HG03139 (cell line): Measurements from ENCODE around the gene OR52L1.
"Not testable (repeated sequence)": the region's sequence is repeated elsewhere in the genome, so short reads cannot be mapped to it uniquely, and the experiment has no call there.

Experiments
- ATAC-seq: cut with Tn5 transposase; IDR thresholded peaks from one replicate; pipeline ENCODE4 v1.9.1; 2021; ENCODE audit not compliant: unreplicated experiment

Gene OR52L1

GRCh38 chr11:5986885-5987284, at the start of gene OR52L1:
TSS of gene OR52L1 (minus strand) at chr11:5986985. CDS start at chr11:5986930, 55 bp downstream.
- ATAC-seq = no peak

DNA sequence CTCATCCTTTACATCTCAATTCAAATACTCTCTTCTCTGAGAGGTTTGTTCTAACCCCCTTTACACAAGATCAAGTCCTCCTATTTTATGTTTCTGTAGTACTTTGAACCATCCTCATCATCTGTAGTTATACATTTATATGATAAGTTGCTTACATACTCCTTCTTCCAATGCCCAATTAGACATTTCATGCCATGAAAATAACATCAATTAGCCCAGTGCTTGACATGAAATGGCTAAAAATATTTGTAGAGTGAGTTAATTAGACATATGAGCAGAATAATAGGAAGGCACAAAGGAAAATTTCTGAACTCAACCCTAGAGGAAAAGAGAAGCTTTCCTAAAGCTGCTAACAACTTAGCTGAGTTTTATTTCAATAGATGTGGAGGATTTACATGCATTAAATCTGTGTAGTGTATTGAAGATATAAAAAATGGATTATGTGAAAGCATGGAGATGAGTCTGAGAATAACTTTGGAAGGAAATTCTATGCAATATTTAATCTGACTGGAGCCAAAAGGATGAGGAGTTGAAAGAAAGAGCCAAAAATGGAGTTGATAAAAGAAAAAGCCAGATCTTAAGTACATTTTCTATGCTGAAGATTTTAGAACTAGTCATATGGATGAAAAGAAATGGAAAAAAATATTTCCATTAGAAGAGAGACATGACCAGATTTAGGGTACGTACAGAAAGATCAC, 44.1 kb upstream of the OR52L1 start, which contains the start of gene OR56A1:
TSS of gene OR56A1 (minus strand) at position 51 of the 698 bp plus-strand sequence. CDS start 3,066 bp downstream, outside the sequence.
- ATAC-seq = no peak

DNA sequence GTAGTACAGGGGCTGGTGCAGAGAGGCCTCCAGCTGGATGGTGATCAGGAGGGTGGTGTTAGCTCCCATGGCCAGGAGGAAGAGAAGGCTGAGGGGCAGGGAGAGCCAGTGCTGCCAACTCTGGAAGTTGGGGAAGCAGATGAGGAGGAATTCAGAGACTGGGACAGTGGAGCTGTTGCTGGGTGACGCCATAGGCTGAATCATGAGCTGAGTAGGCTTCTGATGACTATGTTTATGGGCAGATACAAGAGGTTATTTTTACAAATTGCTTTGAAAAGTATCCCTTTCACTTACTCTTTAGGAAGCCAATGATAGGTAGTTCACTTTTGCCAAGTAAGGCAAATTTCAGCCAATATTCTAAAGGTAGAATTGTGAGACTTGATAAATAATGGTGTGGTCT, 40.7 kb upstream of the OR52L1 start:
- ATAC-seq = no peak

- ATAC-seq = no peak
These were observed 38.3 kb upstream of the OR52L1 start for GRCh38 chr11:6025056-6025455.

DNA sequence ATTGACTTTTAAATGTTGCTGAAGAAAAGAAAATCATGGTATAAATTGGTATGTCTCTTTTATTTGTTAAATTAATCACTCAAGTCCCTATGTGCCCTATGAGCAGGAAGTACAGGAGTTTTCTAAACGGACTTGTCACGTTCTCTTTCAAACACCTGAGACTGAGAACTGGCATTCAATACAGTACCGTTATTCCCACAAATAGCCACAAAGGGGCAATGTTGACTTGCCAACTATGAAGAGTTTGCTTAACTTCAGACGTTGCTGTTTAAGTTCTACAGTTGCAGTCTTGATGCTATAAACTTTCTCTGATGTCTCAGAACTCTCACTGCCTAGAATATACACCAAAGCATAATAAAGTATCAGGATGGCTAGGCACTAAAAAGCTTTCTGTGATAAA, 36.2 kb upstream of the OR52L1 start:
- no peak for ATAC-seq

GRCh38 chr11:6013042-6013441, 26.3 kb upstream of the OR52L1 start:
- ATAC-seq = no peak

DNA sequence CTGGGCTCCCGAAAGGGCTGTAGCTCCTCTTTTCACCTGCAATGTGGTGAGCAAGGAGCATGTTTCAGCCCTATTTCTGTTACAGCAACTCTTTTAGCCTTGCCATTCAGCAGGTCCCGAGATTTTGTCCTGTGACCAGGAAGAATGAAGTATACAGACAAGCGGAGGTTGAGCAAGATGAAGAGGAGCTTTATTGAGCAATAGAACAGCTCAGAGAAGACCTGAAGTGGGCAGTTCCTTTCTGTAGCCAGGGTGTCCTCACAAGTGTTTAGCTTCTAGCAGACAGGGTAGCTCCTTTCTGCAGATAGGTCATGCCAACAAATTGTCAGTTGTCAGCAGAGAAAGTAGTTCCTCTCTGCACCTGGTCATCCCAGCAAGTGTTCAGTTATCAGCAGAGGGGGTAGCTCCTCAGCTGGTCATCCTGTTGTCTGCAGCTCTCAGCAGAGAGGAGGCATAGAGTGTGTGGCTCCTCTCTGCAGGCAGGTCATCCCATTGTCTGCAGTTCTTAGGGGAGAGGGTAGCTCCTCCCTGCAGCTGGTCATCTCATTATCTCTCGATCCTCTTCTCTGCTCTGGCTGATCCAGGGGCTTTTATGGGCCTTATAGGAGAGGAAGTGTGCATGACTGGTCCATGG, 25.4 kb upstream of the OR52L1 start:
- ATAC-seq = no peak

GRCh38 chr11:6006846-6007245, 20.1 kb upstream of the OR52L1 start, which contains the start of gene OR56A4:
TSS of gene OR56A4 (minus strand) at chr11:6006946. CDS start at chr11:6002992, 3,954 bp downstream.
- ATAC-seq = no peak

DNA sequence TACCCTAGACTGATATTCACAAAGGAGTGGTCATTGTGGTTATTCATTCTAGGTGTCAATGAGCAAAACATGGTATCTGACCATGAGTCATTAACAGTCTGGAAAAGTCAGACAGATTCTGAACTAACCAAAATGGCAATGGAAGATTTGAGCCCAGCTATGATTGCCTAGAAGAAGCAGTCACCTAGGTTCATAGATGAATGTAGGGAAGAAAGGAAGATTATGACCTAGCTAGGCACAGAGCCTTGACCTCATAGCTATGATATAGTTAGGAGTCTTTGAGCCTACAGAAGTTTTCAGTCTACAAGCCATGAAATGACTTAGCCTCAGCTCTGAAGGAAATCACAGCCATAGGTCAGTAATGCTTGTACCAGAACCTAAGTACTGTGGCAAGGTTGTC, 19.6 kb upstream of the OR52L1 start:
- no peak for ATAC-seq

- no peak for ATAC-seq
These were observed 15.5 kb upstream of the OR52L1 start for GRCh38 chr11:6002202-6002699.

DNA sequence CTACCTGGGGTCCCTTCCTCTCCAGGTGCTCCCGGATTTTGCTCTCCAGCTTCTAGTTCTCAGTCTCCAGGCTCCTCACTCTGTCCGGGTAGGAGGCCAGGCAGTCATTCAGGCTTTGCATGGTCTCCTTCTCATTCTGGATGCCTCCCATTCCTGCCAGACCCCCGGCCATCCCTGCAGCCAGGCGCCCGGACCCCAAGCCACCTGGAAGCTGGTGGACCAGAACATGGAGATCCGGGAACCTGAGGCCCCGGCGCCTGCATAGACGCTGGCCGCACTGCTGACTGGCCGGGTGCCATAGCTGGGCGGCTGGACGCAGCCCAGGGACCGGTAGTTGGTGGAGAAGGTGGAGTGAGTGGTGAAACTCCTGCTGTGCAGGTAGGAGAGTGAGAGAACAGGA, 8.0 kb upstream of the OR52L1 start:
- ATAC-seq = no peak

GRCh38 chr11:5992604-5993251, 5.9 kb upstream of the OR52L1 start:
- ATAC-seq = no peak

DNA sequence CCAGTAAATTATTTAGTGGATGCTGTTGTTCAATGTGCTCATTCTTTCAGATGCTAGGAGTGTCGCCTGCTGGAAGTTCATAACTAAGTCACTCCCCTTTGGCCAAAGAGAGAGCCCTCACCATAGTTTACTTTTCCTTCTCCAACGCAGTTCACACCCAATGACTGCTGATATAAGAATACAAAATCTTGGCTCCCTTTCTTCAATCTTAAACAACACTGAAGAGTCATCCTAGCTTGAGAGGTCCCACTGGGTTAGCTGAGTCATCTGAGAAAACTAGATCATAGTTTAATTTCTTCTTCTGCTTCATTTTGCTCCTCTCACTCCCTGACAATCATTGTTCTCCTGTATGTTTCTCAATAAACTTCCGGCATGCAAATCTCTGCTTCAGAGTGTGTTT, 5.4 kb upstream of the OR52L1 start:
- no peak for ATAC-seq

DNA sequence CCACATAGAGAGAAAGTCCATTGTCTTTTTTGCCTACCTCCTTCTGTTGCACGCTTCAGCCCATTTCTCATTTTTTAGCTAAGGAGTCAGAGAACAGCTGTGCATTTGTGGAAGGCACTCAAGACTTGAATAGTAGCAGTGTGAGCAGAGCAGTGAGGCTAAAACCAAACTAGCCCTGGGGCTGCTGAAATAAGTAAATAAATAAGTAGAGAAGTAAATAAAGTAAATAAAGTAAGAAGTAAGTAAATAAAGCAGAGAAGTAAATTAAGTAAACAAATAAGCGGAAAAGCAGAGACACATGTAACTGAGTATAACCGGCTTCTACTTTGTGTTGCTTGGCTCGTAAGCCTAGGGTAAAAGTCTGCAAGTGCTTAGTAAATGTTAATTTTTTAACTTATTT, 2.4 kb upstream of the OR52L1 start:
- ATAC-seq = no peak

GRCh38 chr11:5983443-5983842, 3.3 kb downstream of the OR52L1 start:
- no peak for ATAC-seq

GRCh38 chr11:5973530-5973929, 13.3 kb downstream of the OR52L1 start:
- ATAC-seq = no peak

- ATAC-seq = no peak
These were observed 18.4 kb downstream of the OR52L1 start, which contains the start of gene OR56A5 for GRCh38 chr11:5968394-5968793. TSS of gene OR56A5 (minus strand) at chr11:5968494. CDS start at chr11:5968494, 0 bp downstream.

GRCh38 chr11:5967708-5968107, 19.1 kb downstream of the OR52L1 start:
- ATAC-seq = no peak

GRCh38 chr11:5966958-5967357, 19.8 kb downstream of the OR52L1 start:
- no peak for ATAC-seq

DNA sequence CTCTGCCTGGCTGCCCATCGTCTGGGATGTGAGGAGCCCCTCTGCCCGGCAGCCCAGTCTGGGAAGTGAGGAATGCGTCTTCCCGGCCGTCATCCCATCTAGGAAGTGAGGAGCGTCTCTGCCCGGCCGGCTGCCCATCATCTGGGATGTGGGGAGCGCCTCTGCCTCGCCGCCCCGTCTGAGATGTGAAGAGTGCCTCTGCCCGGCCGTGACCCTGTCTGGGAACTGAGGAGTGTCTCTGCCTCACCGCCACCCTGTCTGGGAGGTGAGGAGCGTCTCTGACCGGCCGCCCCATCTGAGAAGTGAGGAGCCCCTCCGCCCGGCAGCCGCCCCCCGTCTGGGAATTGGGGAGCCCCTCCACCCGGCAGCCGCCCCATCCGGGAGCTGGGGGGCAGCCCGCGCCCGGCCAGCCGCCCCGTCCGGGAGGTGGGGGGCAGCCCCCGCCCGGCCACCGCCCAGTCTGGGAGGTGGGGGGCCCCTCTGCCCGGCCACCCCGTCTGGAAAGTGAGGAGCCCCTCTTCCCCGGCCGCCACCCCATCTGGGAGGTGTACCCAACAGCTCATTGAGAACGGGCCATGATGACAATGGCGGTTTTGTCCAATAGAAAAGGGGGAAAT, 26.0 kb downstream of the OR52L1 start:
- ATAC-seq = not testable (repeated sequence)

DNA sequence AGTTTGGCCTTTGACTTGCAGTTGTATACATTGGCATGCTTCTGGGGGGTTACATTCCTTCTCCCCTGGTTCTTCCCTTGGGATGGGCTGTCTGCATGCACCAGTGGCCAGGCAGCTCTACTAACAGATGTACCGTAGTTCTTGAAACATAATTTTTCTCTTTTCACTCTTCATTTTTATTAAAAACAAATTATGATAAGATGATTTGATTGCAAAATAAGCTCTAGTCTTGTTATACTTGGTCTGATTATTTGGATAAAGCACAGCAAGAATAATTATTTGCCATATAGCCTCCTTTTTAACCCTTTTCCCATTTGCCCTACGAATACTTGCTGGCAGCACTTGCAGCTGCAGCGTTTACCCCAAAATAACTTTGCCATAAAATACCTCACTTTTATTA, 31.2 kb downstream of the OR52L1 start:
- ATAC-seq = no peak
